HG03025 (cell line): ENCODE data around the gene CLIP4.
"Not testable (repeated sequence)": the region's sequence is repeated elsewhere in the genome, so short reads cannot be mapped to it uniquely, and the experiment has no call there.

Source experiments
- ATAC-seq: cut with Tn5 transposase; IDR thresholded peaks from one replicate; pipeline ENCODE4 v1.9.1; 2021; ENCODE audit warnings: mild to moderate bottlenecking, moderate library complexity; ENCODE audit not compliant: unreplicated experiment, low FRiP score

Gene CLIP4

GRCh38 chr2:29096969-29097368 lies 18.2 kb upstream of the CLIP4 start:
- no peak for ATAC-seq

GRCh38 chr2:29097569-29097968 lies 17.6 kb upstream of the CLIP4 start:
- ATAC-seq = no peak

DNA sequence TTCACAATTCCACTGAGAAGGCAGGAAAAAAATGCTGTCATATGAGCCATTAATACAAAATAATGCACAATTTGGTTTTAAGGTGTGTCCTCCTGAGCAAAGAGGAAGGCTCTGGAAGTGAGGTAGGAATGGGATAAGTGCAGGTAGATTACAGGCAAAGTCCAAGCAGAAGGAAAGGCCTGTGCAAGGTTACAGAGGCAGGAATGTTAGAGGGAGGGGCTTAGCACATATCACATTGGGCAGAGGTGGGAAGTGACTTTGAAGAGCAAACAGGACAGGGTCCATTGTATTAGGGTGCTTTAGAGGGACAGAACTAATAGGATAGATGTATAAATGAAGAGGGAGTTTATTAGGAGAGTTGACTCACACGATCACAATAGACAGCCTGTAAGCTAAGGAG lies 14.7 kb upstream of the CLIP4 start:
- ATAC-seq = no peak

GRCh38 chr2:29104688-29105087 lies 10.5 kb upstream of the CLIP4 start:
- ATAC-seq = no peak

DNA sequence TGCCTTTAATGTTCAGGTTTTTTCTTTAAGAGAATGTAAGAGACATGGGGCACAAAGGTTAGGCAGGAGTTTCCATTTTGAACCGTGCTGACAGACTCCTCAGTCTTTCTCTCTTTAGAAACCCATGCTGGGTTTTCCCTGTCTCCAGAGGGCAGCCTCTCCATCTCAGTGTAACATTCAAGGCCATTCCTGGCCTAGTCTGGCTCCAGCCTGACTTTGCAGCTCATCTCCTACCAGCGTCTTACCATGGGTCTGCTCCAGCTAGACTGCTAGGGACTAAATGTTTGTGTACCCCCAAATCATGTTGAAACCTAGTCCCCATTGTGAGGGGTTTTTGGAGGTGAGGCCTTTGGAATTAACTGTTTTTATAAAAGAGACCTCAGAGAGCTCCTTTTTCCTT lies 9.8 kb upstream of the CLIP4 start:
- ATAC-seq = no peak

DNA sequence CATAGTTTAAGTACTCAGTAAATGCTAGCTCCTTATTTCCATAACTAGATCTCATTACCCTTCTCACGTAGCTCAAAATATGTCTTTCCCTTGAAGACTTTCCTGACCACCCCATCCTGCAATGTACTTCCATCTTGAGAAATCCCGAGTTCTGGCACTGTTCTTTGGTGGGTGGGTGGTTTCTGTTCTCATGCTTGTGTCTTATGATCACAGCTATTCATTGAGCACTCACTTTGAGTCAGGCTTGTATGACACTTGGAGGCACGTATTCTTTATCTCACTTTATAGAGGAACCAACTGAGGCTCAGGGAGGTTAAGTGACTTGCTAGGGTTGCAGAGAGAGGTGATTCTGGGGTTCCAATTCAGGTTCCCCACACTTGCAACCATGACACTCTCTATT lies 9.0 kb upstream of the CLIP4 start:
- ATAC-seq = no peak

DNA sequence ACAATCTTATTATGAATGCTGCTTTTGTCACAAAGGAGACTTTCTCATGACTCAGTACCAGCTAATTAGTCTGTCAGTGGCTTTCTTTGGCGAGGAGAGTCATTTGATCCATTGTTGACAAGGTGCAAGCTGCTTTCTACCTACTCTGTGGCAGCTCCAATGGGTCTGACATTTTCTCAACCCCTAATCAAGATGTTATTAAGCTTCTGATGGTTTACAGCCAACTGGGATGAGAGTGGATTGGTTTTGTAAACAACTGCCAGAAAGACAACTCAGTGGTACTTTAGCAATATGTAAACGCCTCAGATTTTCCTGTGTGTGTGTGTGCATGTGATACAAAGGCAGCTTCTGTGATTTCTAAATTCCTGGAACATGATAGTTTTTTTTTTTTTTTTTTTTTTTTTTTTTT lies 8.2 kb upstream of the CLIP4 start:
- ATAC-seq = no peak

- ATAC-seq = not testable (repeated sequence)
Measured at GRCh38 chr2:29107547-29107946, 7.7 kb upstream of the CLIP4 start.

- no peak for ATAC-seq
Measured at GRCh38 chr2:29108225-29108624, 7.0 kb upstream of the CLIP4 start.

DNA sequence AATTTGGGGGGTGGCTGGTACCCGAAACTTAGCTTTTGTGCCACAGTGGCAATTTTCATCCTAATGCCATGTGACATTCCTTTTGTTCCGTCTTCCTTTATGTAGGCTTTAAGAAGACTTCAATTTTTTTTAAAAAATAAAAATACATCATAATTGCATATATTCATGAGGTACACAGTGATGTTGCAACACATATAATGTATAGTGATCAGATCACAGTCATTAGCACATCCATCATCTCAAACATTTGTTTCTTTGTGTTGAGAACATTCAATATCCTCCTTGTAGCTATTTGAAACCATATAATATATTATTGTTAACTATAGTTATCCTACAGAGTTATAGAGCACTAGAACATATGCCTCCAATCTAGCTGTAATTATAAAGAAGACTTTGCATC lies 6.0 kb upstream of the CLIP4 start:
- ATAC-seq = no peak

DNA sequence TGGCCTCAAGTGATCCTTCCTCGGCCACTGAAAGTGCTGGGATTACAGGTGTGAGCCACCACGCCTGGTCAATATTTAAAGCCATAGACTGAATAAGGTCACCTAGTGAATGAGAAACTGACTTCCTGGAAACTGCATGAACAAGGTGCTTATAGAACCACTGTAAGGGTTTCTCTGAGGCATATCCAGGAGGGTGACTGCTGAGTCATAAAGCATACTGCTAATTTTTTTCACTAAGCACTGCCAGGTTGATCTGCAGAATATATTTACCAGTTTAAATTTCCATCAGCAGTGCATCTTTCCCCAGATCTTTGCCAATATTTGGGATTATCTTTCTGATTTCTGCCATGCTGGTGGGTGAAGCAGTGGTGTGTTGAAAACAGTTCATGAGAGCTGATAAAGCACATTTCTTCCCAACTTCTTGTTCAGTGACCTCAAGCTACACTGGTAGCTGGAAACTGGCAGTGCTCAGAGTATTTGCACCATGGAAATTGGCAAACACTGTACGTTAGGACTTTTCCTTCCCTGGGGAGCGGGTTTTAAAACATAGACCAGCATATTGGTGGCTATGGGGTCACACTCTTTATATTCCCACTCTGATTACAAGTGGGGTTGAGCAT lies 4.2 kb upstream of the CLIP4 start:
- no peak for ATAC-seq

DNA sequence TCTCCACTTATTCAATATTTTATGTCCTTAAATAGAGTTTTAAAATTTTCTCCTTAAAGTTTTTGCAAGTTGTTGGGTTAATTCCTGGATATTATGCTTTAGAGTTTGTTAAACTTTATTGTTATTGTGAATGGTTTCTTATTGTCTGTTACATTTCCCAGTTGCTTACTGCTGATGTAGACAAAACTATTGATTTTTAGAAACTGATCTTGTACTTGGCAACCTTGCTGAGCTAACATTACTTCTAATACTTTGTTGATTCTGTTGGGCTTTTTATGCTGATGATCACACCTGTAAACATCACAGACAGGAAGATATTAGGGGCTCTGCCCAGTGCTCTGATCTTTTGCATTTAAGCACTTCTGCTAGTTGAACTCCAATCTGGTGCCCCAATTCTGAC lies 2.8 kb upstream of the CLIP4 start:
- ATAC-seq = no peak

GRCh38 chr2:29113027-29113686 lies 2.1 kb upstream of the CLIP4 start:
- no peak for ATAC-seq

DNA sequence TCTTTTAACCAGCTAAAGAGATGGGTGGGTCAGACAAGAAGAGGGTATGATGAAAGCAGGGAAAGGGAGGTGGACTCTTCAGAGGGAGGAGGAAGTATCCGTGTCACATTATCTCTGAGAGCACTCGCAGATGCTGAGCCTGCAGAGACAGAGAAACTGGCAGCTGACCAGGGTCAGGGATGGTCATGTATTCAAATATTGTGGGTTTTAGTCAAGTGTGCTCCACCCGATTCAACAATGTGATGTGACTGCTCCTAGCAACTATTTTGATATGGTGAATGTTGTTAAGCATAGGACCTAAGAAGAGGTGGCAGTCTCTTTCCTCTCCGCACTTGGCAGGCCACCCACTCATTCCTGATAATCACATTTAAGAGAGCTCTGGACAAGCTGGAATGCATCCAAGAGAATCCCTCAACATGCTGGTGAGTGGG lies 1.3 kb upstream of the CLIP4 start:
- no peak for ATAC-seq

- no peak for ATAC-seq
Measured at GRCh38 chr2:29114586-29114945, 649 bp upstream of the CLIP4 start.

GRCh38 chr2:29115797-29116781 lies 874 bp downstream of the CLIP4 start:
- peak; percentile 24 for ATAC-seq

GRCh38 chr2:29117636-29118303 lies 2.6 kb downstream of the CLIP4 start:
- no peak for ATAC-seq

DNA sequence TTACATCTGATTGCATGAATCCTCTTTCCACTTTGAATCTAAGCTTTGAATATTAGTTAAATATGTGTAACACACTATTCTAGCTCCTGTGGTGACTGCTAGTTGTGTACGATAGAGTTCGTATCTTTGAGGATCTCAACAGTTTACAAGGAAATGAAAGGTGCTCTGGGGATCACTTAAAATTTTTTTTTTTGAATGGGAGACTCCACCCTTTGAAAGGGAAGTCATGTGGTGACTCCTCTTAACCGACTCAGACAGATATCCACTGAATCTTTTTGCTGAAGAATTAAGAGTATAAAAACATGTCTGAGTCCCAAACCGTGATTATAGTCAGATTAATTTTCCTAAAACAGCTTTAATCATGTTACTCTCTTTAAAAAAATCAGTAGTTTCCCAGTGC lies 4.0 kb downstream of the CLIP4 start:
- ATAC-seq = no peak

DNA sequence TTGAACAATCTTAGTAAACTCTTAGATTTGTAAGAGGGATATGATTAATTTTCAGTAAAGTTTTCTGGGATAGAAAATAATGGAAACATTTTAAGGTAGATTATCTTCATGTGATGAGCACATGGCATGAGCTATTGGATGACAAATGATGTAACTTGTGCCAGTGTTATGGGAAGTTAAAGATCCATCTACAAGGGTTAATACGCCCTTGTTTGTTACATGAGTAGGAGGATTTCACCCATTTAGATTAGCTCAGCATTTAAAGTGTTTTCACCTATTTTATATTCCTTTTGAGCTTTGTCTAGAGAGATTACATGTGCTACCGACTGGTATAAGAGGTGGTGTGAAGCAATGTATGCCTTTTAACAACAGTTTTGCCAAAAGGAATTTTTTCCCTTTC lies 5.6 kb downstream of the CLIP4 start:
- ATAC-seq = no peak

GRCh38 chr2:29123617-29124349 lies 8.6 kb downstream of the CLIP4 start:
- ATAC-seq = no peak
